HEK293 (cell line): Measurements from ENCODE around the gene POLR2J2.
"Not testable (repeated sequence)": the region's sequence is repeated elsewhere in the genome, so short reads cannot be mapped to it uniquely, and the experiment has no call there.

ENCODE experiments used
- HOXD13 ChIP-seq: sonication (generic); formaldehyde crosslinking; IDR thresholded peaks from 2 replicates; pipeline ENCODE4 v1.8.0; 2022; ENCODE audit warnings: missing genetic modification reagents, borderline replicate concordance
- ZNF121 ChIP-seq: fragments of 450-650 bp; formaldehyde crosslinking; IDR thresholded peaks from 2 replicates; pipeline ENCODE4 v1.5.1; 2016; ENCODE audit warnings: missing biosample characterization, missing genetic modification characterization
- ZNF292 ChIP-seq: fragments of 450-650 bp; formaldehyde crosslinking; IDR thresholded peaks from 2 replicates; pipeline ENCODE4 v1.5.1; 2016; ENCODE audit warnings: low read depth, missing biosample characterization, missing genetic modification characterization, borderline replicate concordance
- ZNF394 ChIP-seq: fragments of 450-650 bp; formaldehyde crosslinking; IDR thresholded peaks from 2 replicates; pipeline ENCODE4 v1.5.1; 2016; ENCODE audit warnings: missing biosample characterization, missing genetic modification characterization, mild to moderate bottlenecking, moderate library complexity, borderline replicate concordance
- ZNF561 ChIP-seq: fragments of 450-650 bp; IDR thresholded peaks from 2 replicates; pipeline ENCODE4 v1.5.1; 2018; ENCODE audit warnings: missing biosample characterization, missing genetic modification characterization, borderline replicate concordance
- TF ChIP-seq, protein P1 (sequence below): fragments of 450-650 bp; formaldehyde crosslinking; IDR thresholded peaks from 2 replicates; pipeline ENCODE4 v1.5.1; 2016; ENCODE audit warnings: missing biosample characterization, missing genetic modification characterization
- TF ChIP-seq, protein P2 (sequence below): fragments of 450-650 bp; formaldehyde crosslinking; IDR thresholded peaks from 2 replicates; pipeline ENCODE4 v1.5.1; 2016; ENCODE audit warnings: missing biosample characterization, missing genetic modification characterization, low read depth

DNA sequence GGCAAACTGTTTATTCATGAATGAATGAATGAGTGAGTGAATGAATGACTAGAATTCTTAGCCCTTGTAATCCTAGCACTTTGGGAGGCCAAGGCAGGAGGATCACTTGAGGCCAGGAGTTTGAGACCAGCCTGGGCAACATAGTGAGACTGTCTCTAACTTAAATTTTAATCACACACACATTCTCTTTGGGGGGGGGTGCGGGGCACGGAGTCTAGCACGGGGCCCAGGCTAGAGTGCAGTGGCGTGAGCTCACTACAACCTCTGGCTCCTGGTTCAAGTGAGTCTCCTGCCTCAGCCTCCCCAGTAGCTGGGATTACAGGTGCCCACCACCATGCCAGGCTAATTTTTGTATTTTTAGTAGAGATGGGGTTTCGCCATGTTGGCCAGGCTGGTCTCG lies 19.1 kb upstream of the POLR2J2 start:
- TF ChIP-seq, protein P1, sequence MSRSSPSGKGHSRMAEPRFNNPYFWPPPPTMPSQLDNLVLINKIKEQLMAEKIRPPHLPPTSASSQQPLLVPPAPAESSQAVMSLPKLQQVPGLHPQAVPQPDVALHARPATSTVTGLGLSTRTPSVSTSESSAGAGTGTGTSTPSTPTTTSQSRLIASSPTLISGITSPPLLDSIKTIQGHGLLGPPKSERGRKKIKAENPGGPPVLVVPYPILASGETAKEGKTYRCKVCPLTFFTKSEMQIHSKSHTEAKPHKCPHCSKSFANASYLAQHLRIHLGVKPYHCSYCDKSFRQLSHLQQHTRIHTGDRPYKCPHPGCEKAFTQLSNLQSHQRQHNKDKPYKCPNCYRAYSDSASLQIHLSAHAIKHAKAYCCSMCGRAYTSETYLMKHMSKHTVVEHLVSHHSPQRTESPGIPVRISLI = not testable (repeated sequence)
- not testable (repeated sequence) for TF ChIP-seq ZNF121 (tag by site-specific recombination); ZNF292 (tag by site-specific recombination); ZNF394 (tag by site-specific recombination); ZNF561 (tag by site-specific recombination); HOXD13
- TF ChIP-seq, protein P2, sequence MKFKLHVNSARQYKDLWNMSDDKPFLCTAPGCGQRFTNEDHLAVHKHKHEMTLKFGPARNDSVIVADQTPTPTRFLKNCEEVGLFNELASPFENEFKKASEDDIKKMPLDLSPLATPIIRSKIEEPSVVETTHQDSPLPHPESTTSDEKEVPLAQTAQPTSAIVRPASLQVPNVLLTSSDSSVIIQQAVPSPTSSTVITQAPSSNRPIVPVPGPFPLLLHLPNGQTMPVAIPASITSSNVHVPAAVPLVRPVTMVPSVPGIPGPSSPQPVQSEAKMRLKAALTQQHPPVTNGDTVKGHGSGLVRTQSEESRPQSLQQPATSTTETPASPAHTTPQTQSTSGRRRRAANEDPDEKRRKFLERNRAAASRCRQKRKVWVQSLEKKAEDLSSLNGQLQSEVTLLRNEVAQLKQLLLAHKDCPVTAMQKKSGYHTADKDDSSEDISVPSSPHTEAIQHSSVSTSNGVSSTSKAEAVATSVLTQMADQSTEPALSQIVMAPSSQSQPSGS (tag by site-specific recombination) = not testable (repeated sequence)
